GM19193 (cell line): ENCODE results near the gene GRK5.

Experiments used
- POLR2A ChIP-seq: IDR thresholded peaks from 4 replicates; pipeline ENCODE4 v1.6.1; 2011; ENCODE audit not compliant: insufficient read depth, insufficient read length; ENCODE audit errors: extremely low read depth

GRK5 gene

GRCh38 chr10:119288574-119289001 lies 81.2 kb downstream of the GRK5 start:
- TF ChIP-seq POLR2A: no peak

GRCh38 chr10:119289227-119289920 lies 82.0 kb downstream of the GRK5 start:
- TF ChIP-seq POLR2A: no peak

- no peak for TF ChIP-seq POLR2A
These were observed 83.1 kb downstream of the GRK5 start for GRCh38 chr10:119290301-119291048.

GRCh38 chr10:119291223-119291900 lies 84.0 kb downstream of the GRK5 start:
- TF ChIP-seq POLR2A: no peak

GRCh38 chr10:119292968-119293760 lies 85.8 kb downstream of the GRK5 start:
- TF ChIP-seq POLR2A: no peak

GRCh38 chr10:119296703-119297102 lies 89.3 kb downstream of the GRK5 start:
- no peak for TF ChIP-seq POLR2A

GRCh38 chr10:119297207-119297968 lies 90.0 kb downstream of the GRK5 start:
- TF ChIP-seq POLR2A: no peak

GRCh38 chr10:119298810-119299209 lies 91.4 kb downstream of the GRK5 start:
- no peak for TF ChIP-seq POLR2A

GRCh38 chr10:119299531-119299930 lies 92.2 kb downstream of the GRK5 start:
- TF ChIP-seq POLR2A: no peak

- no peak for TF ChIP-seq POLR2A
These were observed 94.0 kb downstream of the GRK5 start for GRCh38 chr10:119301397-119301796.

- no peak for TF ChIP-seq POLR2A
These were observed 94.8 kb downstream of the GRK5 start for GRCh38 chr10:119302172-119302571.

GRCh38 chr10:119302591-119303253 lies 95.4 kb downstream of the GRK5 start:
- TF ChIP-seq POLR2A: no peak

GRCh38 chr10:119303886-119304285 lies 96.5 kb downstream of the GRK5 start:
- no peak for TF ChIP-seq POLR2A

GRCh38 chr10:119304541-119304940 lies 97.2 kb downstream of the GRK5 start:
- no peak for TF ChIP-seq POLR2A
